ENCODE measurements around the gene ADNP2. TPM values are rescaled to one million over a fixed set of nuclear protein-coding genes. Genes with fewer than 3 reads are reported as not detected.

Gene ADNP2
- total and polyA plus RNA-seq, 2 experiments from 2014 or later, result 19.3 to 66.4 TPM

DNA sequence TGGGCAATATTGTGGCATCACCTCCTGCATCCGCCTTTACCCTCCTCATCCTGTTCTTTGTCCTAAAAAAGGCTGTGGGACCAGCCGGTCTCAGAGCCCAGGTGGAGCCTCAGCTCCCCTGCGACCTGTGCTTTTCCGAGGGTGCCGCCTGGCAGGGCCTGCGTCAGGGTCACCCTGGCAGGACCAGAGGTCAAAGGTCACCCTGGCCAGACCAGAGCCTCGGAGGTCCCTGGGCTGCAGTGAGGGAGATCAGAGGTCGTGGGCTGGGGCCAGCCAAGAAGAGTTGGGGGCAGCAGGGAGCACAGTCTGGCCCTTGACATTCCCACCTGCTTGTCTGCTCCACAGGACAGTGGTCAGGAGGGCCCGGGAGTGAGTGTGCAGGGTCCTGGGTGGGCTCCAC, 43.4 kb upstream of the ADNP2 start:
- H3K4me1 Mint-ChIP-seq, result no peaks in the 10 kb centered on the region
- H3K36me3 Mint-ChIP-seq (ENCODE audit: low read depth), result peaks cover 12% of the 10 kb centered on the region; the same call in 2 of the 3 replicates
- no peak overlapping the region for H3K4me3 ChIP-seq
- H3K27ac ChIP-seq (ENCODE audit: low read depth), result no peak overlapping the region
- DNase-seq (ENCODE audit: low spot score) (no peak), ATAC-seq (no peak)
- H3K36me3 ChIP-seq (ENCODE audit: insufficient read depth), result no peaks in the 10 kb centered on the region
- H3K4me1 ChIP-seq (ENCODE audit: insufficient read depth), result no peaks in the 10 kb centered on the region
- H4K20me1 ChIP-seq (replicated peaks; ENCODE audit: insufficient read depth), result no peaks in the 10 kb centered on the region
- no peak overlapping the region for H2AFZ ChIP-seq
- H3K9me3 Mint-ChIP-seq, result peaks cover 28% of the 10 kb centered on the region
- peaks cover 3% of the 10 kb centered on the region for H3K27me3 Mint-ChIP-seq (ENCODE audit: insufficient read depth, low read depth, poor library complexity)
- no peak overlapping the region for H3K4me2 ChIP-seq
- H3K27me3 ChIP-seq (ENCODE audit: insufficient read depth), result no peaks in the 10 kb centered on the region
- TF ChIP-seq NANOG (IDR thresholded peaks at IDR 0.05; ENCODE audit: borderline replicate concordance) (no peak), ETS1 (IDR thresholded peaks at IDR 0.05) (no peak), STAT1 (IDR thresholded peaks at IDR 0.05; ENCODE audit: unreplicated experiment) (no peak), EZH2 (IDR thresholded peaks at IDR 0.05; ENCODE audit: low read depth, unreplicated experiment) (no peak), REST (IDR thresholded peaks at IDR 0.05; ENCODE audit: unreplicated experiment) (no peak), CREB1 (CRISPR knock-in tag; IDR thresholded peaks at IDR 0.05; ENCODE audit: low read depth) (no peak), POLR2AphosphoS5 (IDR thresholded peaks at IDR 0.05; ENCODE audit: low read depth) (no peak), EZH2phosphoT487 (IDR thresholded peaks at IDR 0.05; ENCODE audit: unreplicated experiment) (no peak), ZNF331 (CRISPR knock-in tag; IDR thresholded peaks at IDR 0.05; ENCODE audit: low read depth) (no peak), ZNF114 (CRISPR knock-in tag; IDR thresholded peaks at IDR 0.05) (no peak), JUNB (IDR thresholded peaks at IDR 0.05; ENCODE audit: unreplicated experiment) (no peak), CTCF (conservative IDR thresholded peaks at IDR 0.05; ENCODE audit: low read depth in 2 of 2) (no peak)
- TF ChIP-seq, protein P1, sequence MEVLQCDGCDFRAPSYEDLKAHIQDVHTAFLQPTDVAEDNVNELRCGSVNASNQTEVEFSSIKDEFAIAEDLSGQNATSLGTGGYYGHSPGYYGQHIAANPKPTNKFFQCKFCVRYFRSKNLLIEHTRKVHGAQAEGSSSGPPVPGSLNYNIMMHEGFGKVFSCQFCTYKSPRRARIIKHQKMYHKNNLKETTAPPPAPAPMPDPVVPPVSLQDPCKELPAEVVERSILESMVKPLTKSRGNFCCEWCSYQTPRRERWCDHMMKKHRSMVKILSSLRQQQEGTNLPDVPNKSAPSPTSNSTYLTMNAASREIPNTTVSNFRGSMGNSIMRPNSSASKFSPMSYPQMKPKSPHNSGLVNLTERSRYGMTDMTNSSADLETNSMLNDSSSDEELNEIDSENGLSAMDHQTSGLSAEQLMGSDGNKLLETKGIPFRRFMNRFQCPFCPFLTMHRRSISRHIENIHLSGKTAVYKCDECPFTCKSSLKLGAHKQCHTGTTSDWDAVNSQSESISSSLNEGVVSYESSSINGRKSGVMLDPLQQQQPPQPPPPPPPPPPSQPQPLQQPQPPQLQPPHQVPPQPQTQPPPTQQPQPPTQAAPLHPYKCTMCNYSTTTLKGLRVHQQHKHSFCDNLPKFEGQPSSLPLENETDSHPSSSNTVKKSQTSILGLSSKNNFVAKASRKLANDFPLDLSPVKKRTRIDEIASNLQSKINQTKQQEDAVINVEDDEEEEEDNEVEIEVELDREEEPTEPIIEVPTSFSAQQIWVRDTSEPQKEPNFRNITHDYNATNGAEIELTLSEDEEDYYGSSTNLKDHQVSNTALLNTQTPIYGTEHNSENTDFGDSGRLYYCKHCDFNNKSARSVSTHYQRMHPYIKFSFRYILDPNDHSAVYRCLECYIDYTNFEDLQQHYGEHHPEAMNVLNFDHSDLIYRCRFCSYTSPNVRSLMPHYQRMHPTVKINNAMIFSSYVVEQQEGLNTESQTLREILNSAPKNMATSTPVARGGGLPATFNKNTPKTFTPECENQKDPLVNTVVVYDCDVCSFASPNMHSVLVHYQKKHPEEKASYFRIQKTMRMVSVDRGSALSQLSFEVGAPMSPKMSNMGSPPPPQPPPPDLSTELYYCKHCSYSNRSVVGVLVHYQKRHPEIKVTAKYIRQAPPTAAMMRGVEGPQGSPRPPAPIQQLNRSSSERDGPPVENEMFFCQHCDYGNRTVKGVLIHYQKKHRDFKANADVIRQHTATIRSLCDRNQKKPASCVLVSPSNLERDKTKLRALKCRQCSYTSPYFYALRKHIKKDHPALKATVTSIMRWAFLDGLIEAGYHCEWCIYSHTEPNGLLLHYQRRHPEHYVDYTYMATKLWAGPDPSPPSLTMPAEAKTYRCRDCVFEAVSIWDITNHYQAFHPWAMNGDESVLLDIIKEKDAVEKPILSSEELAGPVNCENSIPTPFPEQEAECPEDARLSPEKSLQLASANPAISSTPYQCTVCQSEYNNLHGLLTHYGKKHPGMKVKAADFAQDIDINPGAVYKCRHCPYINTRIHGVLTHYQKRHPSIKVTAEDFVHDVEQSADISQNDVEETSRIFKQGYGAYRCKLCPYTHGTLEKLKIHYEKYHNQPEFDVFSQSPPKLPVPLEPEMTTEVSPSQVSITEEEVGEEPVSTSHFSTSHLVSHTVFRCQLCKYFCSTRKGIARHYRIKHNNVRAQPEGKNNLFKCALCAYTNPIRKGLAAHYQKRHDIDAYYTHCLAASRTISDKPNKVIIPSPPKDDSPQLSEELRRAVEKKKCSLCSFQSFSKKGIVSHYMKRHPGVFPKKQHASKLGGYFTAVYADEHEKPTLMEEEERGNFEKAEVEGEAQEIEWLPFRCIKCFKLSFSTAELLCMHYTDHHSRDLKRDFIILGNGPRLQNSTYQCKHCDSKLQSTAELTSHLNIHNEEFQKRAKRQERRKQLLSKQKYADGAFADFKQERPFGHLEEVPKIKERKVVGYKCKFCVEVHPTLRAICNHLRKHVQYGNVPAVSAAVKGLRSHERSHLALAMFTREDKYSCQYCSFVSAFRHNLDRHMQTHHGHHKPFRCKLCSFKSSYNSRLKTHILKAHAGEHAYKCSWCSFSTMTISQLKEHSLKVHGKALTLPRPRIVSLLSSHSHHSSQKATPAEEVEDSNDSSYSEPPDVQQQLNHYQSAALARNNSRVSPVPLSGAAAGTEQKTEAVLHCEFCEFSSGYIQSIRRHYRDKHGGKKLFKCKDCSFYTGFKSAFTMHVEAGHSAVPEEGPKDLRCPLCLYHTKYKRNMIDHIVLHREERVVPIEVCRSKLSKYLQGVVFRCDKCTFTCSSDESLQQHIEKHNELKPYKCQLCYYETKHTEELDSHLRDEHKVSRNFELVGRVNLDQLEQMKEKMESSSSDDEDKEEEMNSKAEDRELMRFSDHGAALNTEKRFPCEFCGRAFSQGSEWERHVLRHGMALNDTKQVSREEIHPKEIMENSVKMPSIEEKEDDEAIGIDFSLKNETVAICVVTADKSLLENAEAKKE (CRISPR knock-in tag; IDR thresholded peaks at IDR 0.05), result no peak
- H3K4me3 Mint-ChIP-seq, result no peak overlapping the region
- H3K27ac Mint-ChIP-seq, result no peak overlapping the region
- H3K79me2 ChIP-seq (replicated peaks; ENCODE audit: insufficient read depth), result no peaks in the 10 kb centered on the region
- no peaks in the 10 kb centered on the region for H3F3A ChIP-seq (replicated peaks; ENCODE audit: low read depth)
- no peaks in the 10 kb centered on the region for H3K9me2 ChIP-seq (ENCODE audit: insufficient read depth)

All from GM23338 (cell line).